Heart right ventricle (tissue), 16 donors: ENCODE results near the gene PASK. TPM values are rescaled to one million over a fixed set of nuclear protein-coding genes. Genes with fewer than 3 reads are reported as not detected.

Experiments
- ATAC-seq, 8 donors: fragments of 200-7000 bp; cut with Tn5 transposase; one replicate each; pipeline ENCODE4 v1.9.1; 2020; ENCODE audit warnings: mild to moderate bottlenecking in 8 of 8, moderate library complexity in 8 of 8, moderate number of reproducible peaks in 1 of 8
- DNase-seq, 2 donors: peaks; one replicate each; pipeline ENCODE4 v3.0.0-alpha.2; 2020
- H3K27ac ChIP-seq, 10 donors: fragments of 200-600 bp; sonication (generic) in 2 of 10; one replicate each; pipeline versions ENCODE4 v1.5.0 to v1.8.0; 2020 to 2022; ENCODE audit warnings: mild to moderate bottlenecking in 3 of 10
- H3K27me3 ChIP-seq, 7 donors: fragments of 200-600 bp; one replicate each; pipeline ENCODE4 v1.8.0; 2021 to 2022; ENCODE audit warnings: mild to moderate bottlenecking in 2 of 7
- H3K36me3 ChIP-seq, 9 donors: fragments of 200-600 bp; sonication (generic) in 1 of 9; one replicate each; pipeline versions ENCODE4 v1.5.0 to v1.8.0; 2020 to 2022; ENCODE audit warnings: mild to moderate bottlenecking in 2 of 9
- H3K4me1 ChIP-seq, 9 donors: fragments of 200-600 bp; sonication (generic) in 1 of 9; one replicate each; pipeline versions ENCODE4 v1.5.0 to v1.8.0; 2020 to 2022; ENCODE audit warnings: mild to moderate bottlenecking in 4 of 9
- H3K4me3 ChIP-seq, 10 donors: fragments of 200-600 bp; sonication (generic) in 2 of 10; one replicate each; pipeline versions ENCODE4 v1.5.0 to v1.8.0; 2020 to 2022; ENCODE audit warnings: mild to moderate bottlenecking in 7 of 10, moderate library complexity in 2 of 10
- H3K9me3 ChIP-seq, 11 donors: fragments of 200-600 bp in 10 of 11; sonication (generic) in 2 of 11; one replicate each; pipeline versions ENCODE4 v1.5.0 to v1.8.0; 2013 to 2022; ENCODE audit warnings: mild to moderate bottlenecking in 2 of 11, control low read depth in 1 of 11, moderate library complexity in 1 of 11
- WGBS, 2 donors: extraction: QIAGEN DNeasy Blood & Tissue Kit; methylation state at CpG; one replicate each; pipeline ENCODE4 v1.1.7; 2013; ENCODE audit warnings: inconsistent platforms in 1 of 2; 5-methylcytosine and 5-hydroxymethylcytosine counted together
- intact Hi-C, 10 donors: fragments of 100-400 bp; cut with DNase I; formaldehyde crosslinking; loops; one replicate each; pipeline versions ENCODE4 v1.11.1 to v1.14.2; 2022
- polyA plus RNA-seq, 2 donors: library from polyadenylated mRNA; stranded (reverse); fragments of 200-250 nt; gene quantifications; one replicate each; pipeline ENCODE4 v1.2.3, GENCODE V29; 2013
- total RNA-seq, 10 donors: library from RNA; stranded (reverse); fragmentation: NEBNext Ultra II Directional in 3 of 10; extraction: Animal tissue kit (Norgen Biotek cat#: 25700) in 3 of 10; gene quantifications; one replicate each; pipeline versions ENCODE4 v1.2.1 to v1.2.4, GENCODE V29; 2021 to 2023
- TF ChIP-seq, protein P1 (sequence below), 9 donors: fragments of 200-600 bp; sonication (generic) in 2 of 9; IDR thresholded peaks; one replicate each; pipeline versions ENCODE4 v1.5.0 to v1.8.0; 2021 to 2022; ENCODE audit warnings: antibody characterized with exemption in 9 of 9, mild to moderate bottlenecking in 5 of 9, moderate library complexity in 1 of 9
- donor health status: Arrhythmogenic right ventricular cardiomyopathy.
- donor health status: ischemic (EF 13 %, LVEDD 7.1; RV severe dilation, severe dysfunction).
- donor health status: healthy with polysubstance abuse.
- donor health status: DM: no; HTN: yes; CAD: no.
- donor health status: DM: no; HTN: no; CAD: no.
- donor health status: ischemic (EF 25% LVEDD 6.9; RV normal size, moderate dysfunction).
- donor health status: ischemic (EF 25% LVEDD 5.7; RV mildly dilated, moderate dysfunction).
- donor health status: healthy.
- donor health status: DM: yes; HTN: yes; CAD: no.
- donor health status: Ischemic cardiomyopathy.
- donor health status: ischemic (EF 35%, LVEDD 5.7; RV mildly dilated, moderate dysfunction).
- donor health status: nonischemic (EF 11% LVEDD 7.7; RV severe dilation, severe dysfunction).
- donor health status: DM: yes; HTN: yes; CAD: no.
- donor health status: PGD.
- donor health status: ischemic (EF 29% LVEDD 5.4; RV normal size, mild dysfunction).
- donor health status: nonischemic (EF 23%, LVEDD 6.1; RV moderate dilation, normal function).

Gene PASK
- total and polyA plus RNA-seq, 12 donors = 0.93 to 4.5 (median 1.5) TPM

DNA sequence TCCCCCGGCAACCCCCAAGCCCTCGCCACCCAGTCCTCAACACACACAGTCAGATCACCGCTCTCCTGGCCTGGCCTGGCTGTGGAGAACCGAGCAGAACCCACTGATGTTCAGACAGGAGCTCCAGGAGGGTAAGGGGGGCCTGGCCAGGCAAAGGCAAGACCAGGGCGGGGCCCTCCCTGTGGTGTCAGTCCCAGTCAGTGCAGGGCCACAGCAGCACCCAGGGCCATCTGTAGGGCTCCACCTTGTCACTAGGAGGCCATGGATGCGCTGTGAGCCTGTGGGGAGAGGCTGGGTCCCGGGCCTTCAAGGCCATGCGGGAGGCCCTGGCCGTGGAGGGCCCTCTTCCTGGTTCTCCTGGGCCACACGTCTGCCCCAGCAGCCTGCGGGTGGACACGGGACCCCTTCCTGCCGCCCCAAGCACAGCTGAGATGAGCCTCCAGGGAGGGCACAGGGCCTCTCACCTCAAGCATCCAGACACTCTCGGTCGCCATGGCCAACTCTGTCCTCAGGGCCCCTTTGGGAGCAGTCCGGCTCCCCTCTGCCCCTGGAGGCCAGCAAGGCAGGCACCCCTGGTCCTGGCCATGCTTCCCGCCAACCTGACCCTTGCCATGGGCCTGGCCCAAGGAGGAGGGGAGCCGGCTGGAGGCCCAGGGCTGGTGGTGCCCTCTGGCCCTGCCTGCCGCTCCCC, 41.2 kb upstream of the PASK start:
- no peak overlapping the region for H3K27ac ChIP-seq
- peak in 1 of 8 donors; percentile 28 for ATAC-seq
- H3K27me3 ChIP-seq = peaks cover 0 to 9% (median 0%) of the 10 kb centered on the region in 7 donors
- TF ChIP-seq, protein P1, sequence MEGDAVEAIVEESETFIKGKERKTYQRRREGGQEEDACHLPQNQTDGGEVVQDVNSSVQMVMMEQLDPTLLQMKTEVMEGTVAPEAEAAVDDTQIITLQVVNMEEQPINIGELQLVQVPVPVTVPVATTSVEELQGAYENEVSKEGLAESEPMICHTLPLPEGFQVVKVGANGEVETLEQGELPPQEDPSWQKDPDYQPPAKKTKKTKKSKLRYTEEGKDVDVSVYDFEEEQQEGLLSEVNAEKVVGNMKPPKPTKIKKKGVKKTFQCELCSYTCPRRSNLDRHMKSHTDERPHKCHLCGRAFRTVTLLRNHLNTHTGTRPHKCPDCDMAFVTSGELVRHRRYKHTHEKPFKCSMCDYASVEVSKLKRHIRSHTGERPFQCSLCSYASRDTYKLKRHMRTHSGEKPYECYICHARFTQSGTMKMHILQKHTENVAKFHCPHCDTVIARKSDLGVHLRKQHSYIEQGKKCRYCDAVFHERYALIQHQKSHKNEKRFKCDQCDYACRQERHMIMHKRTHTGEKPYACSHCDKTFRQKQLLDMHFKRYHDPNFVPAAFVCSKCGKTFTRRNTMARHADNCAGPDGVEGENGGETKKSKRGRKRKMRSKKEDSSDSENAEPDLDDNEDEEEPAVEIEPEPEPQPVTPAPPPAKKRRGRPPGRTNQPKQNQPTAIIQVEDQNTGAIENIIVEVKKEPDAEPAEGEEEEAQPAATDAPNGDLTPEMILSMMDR (IDR thresholded peaks at IDR 0.05) = no peak
- no peaks in the 10 kb centered on the region for H3K4me1 ChIP-seq
- WGBS, 2 donors = 83% methylated on average over 18 to 19 of the region's 19 CpGs
- H3K9me3 ChIP-seq = no peaks in the 10 kb centered on the region
- no peak overlapping the region for H3K4me3 ChIP-seq
- no peaks in the 10 kb centered on the region for H3K36me3 ChIP-seq
- intact Hi-C loops = no loop called here
- DNase-seq = no peak

DNA sequence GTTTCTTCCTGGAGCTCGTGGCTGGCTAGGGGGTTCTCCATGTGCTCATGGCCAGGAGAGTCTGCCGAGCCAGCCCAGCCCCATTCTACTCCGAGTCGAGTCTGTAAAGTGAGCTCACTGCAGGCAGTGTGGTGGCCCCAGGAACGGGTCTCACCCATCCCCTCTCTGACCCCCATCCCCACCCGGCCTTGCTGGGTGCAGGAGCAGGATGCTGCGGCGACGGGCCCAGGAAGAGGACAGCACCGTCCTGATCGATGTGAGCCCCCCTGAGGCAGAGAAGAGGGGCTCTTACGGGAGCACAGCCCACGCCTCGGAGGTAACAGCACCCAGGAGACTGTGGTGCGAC, 40.6 kb upstream of the PASK start:
- intact Hi-C loops = no loop called here
- ATAC-seq (peak in 2 of 8 donors; percentile 20 to 29), DNase-seq (no peak)
- H3K4me1 ChIP-seq = no peaks in the 10 kb centered on the region
- no peaks in the 10 kb centered on the region for H3K36me3 ChIP-seq
- no peak overlapping the region for H3K4me3 ChIP-seq
- no peaks in the 10 kb centered on the region for H3K9me3 ChIP-seq
- H3K27me3 ChIP-seq = peaks cover 0 to 9% (median 0%) of the 10 kb centered on the region in 7 donors
- H3K27ac ChIP-seq = no peak overlapping the region
- TF ChIP-seq, protein P1 (IDR thresholded peaks at IDR 0.05) = no peak
- 80 to 81% methylated on average over 15 of the region's 15 CpGs for WGBS, 2 donors

DNA sequence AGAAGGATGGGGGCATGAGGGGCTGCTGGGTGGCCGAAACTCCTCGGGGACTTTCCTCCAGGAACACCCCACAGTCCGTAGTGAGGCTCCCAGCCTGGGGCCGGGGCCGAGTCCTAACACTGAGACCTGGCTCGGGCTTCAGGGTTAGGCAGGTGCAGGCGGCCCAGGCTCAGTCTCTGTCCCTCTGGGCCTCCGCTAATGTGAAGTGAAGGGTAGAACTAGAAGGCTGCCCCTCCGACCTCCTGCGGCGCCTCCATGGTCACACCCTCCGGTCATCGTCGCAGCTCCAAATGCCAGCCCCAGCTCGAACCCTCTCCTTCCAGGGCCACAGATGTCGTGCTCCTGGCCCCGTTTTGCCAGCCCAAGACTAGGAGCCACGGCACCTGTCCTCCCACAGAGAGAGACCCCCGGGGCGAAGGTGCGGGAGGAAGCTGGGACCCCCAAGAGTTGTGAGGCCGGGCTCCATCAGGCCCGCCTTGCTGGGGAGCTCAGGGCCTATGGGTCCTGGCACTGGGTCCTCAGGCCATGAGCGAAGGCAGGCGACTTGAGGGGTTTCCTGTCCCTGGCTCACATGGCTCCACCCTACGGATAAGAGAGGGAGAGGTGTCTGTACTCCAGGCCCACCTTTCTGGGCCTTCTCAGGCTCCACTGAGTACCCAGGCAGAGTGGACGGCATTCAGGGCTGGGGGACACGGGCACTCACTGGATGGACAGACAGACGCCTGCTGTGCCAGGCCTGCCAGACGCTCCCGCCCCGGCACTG, 40.0 kb upstream of the PASK start:
- no peaks in the 10 kb centered on the region for H3K4me1 ChIP-seq
- no peak for DNase-seq
- TF ChIP-seq, protein P1 (IDR thresholded peaks at IDR 0.05) = no peak
- H3K27ac ChIP-seq = no peak overlapping the region
- intact Hi-C loops = no loop called here
- 89 to 90% methylated on average over 32 of the region's 32 CpGs for WGBS, 2 donors
- no peak for ATAC-seq
- H3K9me3 ChIP-seq = no peaks in the 10 kb centered on the region
- peaks cover 0 to 9% (median 0%) of the 10 kb centered on the region in 7 donors for H3K27me3 ChIP-seq
- H3K36me3 ChIP-seq = no peaks in the 10 kb centered on the region
- no peak overlapping the region for H3K4me3 ChIP-seq

DNA sequence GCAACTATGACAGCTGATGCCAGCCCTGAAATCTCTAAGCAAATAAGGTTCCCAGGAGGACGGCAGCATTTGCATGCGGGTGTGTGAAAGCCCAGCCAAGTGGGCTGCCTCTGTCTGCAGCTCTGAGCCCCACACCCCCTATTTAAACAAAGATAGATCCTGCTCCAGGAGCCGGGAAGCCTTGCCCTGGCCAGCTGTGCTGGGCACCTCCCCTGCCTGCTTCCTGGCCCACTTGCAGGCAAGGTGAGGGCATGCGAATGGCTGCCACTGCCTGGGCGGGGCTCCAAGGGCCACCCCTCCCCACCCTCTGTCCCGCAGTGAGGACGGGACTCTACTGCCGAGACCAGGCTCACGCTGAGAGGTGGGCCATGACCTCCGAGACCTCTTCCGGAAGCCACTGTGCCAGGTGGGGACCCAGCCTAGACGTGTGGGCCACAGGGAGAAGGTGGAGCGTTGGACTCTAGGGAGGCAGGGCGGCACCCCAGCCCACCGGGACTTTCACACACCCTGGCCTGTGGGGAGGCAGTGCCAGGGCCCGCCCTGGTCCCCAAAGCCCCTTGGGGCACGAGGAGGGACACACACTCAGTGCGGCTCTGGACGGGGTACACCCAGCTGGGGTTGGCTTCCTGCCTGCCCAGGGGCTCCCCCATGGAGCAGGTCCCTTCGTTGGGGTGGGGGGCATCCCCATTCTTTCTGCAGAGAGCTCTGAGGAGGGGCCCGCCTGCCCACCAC, 39.3 kb upstream of the PASK start, which contains the start of gene ANO7:
TSS of gene ANO7 (plus strand) at position 317 of the 732 bp plus-strand sequence. CDS start 1,387 bp downstream, outside the sequence.
- no peak for ATAC-seq
- H3K9me3 ChIP-seq = no peaks in the 10 kb centered on the region
- WGBS, 2 donors = 69 to 73% methylated on average over 21 of the region's 21 CpGs
- TF ChIP-seq, protein P1 (IDR thresholded peaks at IDR 0.05) = no peak
- peaks cover 0 to 9% (median 0%) of the 10 kb centered on the region in 7 donors for H3K27me3 ChIP-seq
- H3K36me3 ChIP-seq = peaks cover 0 to 7% (median under 1%) of the 10 kb centered on the region in 9 donors
- H3K4me1 ChIP-seq = no peaks in the 10 kb centered on the region
- no peak within 1 kb of the TSS for H3K27ac ChIP-seq
- intact Hi-C loops = no loop called here
- H3K4me3 ChIP-seq = no peak within 1 kb of the TSS
- no peak for DNase-seq
